T-helper 22 cell (primary cell): ENCODE results near the gene CASP14.
"Not testable (repeated sequence)": the region's sequence is repeated elsewhere in the genome, so short reads cannot be mapped to it uniquely, and the experiment has no call there.

Experiments
- DNase-seq: peaks from one replicate; pipeline ENCODE4 v3.0.0-alpha.2; 2020; ENCODE audit warnings: low read depth

The CASP14 gene

DNA sequence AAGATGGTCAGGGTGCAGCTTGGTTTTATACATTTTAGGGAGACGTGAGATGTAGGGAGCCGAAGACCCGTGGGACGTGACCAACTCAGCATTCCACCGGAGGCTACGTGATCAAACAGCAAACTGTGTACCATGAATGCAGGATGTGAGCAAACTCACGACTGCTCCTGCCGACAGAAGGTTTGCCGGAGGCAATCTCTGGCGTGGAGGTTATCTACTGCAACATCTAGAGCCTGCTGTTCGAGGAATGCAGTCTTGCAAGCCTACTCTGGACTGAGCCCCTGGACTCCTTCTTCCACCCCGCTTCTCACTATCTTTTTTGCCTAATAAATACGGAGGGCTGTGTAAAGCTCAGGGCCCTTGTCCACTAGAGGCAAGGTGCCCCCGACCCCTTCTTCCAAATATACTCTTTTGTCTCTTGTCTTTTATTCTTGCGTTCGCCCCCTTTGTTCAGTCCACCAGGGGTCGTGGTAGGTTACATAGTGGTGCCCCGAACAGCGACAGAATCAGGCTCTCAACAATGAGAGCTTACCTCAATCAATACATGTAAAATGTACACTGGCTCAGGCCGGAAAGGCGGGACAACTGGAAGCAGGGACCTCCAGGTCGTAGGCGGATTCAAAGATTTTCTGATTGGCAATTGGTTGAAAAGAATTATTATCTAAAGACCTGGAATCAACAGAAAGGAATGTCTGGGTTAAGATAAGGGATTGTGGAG is 23.8 kb downstream of the CASP14 start:
- no peak for DNase-seq

DNA sequence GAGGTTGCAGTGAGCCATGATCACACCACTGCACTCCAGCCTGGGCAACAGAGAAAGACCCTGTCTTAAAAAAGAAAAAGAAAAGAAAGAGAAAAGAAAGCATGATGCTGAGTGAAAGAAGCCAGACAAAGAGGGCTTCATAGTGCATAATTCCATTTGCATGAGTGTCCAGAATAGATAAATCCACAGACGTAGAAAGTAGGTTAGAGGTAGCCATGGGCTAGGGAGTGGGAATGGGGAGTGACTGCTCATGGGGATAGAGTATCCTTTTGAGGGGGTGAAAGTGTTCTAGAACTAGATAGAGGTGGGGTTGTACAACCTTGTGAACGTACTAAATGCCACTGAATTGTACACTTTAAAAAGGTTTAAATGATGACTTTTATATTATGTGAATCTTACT is 25.1 kb downstream of the CASP14 start:
- DNase-seq, result no peak

DNA sequence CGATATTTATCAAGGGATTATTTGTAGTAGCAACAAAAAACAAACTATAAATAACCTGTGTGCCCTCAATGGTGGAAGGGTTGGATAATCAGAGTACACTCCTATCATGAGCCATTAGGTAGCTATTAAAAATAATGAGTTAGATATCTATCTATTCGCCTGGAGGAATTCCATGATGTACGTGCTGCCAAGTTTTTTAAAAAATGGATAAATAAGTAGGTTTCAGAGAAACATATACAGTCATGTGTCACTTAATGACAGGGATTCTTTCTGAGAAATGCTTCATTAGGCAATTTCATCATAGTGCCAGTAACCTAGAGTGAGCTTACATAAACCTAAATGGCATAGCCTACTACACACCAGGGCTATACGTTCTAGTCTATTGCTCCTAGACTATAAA is 26.5 kb downstream of the CASP14 start:
- no peak for DNase-seq

DNA sequence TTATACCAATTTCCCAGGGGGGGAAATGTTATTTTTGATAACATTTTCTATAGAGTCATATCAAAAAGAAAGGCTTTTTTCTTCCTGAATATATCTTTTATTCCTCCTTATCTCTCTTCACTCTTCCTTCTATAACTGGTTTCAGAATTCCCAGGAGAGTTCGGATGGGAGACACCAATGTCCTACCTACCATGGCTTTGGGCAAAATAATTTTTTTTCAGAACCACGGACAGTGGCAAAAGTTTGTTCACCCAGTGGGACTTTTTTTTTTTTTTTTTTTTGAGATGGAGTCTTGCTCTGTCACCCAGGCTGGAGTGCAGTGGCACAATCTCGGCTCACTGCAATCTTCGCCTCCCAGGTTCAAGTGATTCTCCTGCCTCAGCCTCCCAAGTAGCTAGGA is 30.7 kb downstream of the CASP14 start:
- DNase-seq, result not testable (repeated sequence)

DNA sequence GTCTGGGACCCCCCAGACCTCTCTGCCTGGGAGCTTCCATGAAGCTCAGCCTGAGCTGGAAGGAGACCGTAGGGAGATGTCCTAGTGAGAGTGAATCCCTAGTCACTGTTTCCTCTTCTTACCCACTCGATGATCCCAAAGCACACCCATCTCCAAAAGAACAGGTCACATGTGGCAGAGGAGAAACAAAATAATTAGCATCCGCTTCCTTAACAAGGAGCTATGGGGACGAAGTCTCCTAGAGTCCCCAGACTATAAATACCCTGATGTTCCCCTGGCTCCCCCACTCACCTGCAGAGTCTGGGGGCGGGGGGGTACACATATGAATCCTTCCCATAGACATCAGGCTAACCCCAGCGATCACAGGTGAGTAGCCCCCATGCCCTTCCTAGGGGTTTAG is 32.6 kb downstream of the CASP14 start, which contains the start of gene OR1I1:
OR1I1 (plus strand) TSS at position 301 of the 400 bp plus-strand sequence. CDS start 4,855 bp downstream, outside the sequence.
- no peak for DNase-seq

DNA sequence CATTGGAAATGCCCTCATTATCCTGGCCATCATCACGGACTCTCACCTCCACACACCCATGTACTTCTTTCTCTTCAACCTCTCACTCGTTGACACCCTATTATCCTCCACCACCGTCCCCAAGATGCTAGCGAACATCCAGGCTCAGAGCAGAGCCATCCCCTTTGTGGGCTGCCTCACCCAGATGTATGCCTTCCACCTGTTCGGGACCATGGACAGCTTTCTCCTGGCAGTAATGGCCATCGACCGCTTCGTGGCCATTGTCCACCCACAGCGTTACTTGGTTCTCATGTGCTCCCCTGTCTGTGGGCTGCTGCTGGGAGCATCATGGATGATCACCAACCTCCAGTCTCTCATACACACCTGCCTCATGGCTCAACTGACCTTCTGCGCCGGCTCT is 37.9 kb downstream of the CASP14 start:
- DNase-seq, result no peak

DNA sequence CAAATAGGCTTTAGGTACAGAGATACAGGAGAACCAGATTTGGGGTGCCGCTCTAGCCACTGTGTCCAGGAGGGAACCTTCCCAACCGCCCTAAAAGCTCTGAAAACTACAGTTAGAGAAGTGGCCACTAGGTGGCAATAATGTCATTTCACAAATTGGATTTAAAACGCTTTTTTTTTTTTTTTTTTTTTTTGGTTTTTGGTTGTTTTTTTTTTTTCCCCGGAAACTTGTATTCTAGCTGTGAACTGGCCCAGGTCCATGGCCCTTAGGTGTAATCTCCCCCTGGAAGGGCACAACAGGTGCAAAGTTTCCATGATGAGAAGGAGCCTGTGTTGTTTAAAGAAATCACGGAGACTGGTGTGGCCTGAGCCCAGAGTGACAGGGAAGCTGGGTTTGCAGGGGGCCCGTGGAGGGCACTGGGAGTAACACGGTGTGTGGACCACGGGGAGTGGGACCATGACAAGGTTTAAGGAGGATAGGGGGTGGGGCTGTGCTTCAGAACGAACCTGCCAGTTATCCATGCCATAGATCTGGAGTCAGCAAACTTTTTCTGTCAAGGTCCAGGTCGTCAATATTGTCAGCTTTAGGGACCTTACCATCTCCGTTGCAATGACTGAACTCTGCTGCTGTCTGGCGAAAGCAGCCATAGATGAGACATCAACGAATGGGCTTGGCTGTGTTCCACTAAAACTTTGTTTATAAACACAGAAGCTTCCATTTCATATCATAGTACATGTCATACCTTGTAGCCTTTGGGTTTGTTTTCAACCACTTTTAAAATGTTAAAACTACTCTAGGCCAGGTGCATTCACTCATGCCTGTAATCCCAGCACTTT is 42.9 kb downstream of the CASP14 start:
- no peak for DNase-seq

DNA sequence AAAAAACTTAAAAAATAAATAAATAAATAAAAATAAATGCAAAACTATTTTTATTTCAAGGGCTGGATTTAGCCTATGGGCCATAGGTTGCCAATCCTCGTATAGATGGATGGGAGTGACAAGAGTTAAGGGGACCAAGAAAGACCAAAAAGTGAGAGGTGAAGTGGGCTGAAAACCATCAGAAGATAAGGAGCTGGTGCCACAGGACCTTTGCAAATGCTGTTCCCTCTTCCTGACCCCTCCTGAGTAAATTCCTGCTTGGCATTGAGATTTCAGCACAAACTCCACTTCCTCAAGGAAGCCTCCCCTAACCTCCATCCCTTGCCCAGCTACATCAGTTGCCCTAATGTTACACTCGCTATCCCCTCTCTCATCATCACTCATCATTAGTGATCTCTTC is 43.7 kb downstream of the CASP14 start:
- no peak for DNase-seq

DNA sequence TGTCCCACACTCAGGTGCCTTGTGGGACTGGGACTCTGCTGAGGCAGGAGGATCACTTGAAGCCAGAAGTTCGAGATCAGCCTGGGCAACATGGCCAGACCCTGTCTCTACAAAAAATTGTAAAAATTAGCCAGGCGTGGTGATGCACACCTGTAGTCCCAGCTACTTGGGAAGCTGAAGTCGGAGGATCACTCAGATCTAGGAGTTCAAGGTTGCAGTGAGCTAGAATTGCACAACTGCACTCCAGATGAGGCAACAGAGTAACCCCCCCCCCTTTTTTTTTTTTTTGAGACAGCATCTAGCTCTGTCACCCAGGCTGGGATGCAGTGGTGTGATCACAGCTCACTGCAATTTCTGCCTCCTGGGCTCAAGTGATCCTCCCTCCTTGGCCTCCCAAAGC is 46.9 kb downstream of the CASP14 start:
- no peak for DNase-seq

DNA sequence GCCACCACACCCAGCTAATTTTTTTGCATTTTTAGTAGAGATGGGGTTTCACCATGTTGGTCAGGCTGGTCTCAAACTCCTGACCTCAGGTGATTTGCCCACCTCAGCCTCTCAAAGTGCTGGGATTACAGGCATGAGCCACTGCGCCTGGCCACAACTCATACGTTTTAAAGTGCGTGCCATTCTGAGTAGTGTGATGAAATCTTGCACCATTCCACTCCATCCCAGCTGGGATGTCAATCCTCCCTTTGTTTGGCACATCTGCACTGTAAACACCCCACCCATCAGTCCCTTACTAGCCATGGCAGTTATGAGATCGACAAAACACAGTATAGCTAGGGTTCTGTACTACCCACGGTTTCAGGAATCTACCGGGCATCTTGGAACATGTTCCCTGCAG is 48.7 kb downstream of the CASP14 start:
- DNase-seq, result not testable (repeated sequence)

DNA sequence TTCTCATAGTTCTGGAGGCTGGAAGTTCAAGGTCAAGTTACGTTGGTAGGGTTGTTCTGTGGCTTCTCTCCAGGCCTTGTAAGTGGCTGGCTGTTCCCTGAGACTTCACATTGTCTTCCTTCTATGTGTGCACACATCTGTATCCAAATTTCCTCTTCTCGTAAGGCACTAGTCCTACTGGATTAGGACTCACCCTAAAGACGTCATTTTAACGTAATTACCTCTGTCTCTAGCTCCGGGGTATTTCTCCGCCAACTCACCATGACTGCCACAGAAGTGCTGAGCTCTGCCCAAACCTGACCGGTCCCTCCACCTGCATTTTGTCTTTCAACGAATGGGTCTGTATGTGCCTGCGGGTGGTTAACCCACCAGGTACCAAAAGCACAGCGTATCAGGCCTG is 49.2 kb downstream of the CASP14 start:
- DNase-seq, result no peak

DNA sequence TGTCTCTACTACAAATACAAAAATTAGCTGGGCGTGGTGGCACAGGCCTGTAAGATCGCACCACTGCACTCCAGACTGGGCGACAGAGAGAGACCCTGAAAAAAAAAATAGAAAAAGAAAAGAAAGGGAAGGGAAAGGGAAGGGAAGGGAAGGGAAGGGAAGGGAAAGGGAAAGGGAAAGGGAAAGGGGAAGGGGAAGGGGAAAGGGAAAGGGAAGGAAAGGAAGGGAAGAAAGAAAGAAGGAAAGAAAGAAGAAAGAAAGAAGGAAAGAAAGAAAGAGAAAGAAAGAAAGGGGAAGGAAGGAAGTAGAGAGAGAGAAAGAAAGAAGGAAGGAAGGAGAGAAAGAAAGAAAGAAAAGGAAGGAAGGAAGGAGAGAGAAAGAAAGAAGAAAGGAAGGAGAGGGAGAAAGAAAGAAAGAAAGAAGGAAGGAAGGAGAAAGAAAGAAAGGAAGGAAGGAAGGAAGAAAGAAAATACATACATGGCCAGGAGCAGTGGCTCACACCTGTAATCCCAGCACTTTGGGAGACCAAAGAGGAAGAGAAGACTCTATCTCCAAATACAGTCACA is 49.8 kb downstream of the CASP14 start:
- no peak for DNase-seq

DNA sequence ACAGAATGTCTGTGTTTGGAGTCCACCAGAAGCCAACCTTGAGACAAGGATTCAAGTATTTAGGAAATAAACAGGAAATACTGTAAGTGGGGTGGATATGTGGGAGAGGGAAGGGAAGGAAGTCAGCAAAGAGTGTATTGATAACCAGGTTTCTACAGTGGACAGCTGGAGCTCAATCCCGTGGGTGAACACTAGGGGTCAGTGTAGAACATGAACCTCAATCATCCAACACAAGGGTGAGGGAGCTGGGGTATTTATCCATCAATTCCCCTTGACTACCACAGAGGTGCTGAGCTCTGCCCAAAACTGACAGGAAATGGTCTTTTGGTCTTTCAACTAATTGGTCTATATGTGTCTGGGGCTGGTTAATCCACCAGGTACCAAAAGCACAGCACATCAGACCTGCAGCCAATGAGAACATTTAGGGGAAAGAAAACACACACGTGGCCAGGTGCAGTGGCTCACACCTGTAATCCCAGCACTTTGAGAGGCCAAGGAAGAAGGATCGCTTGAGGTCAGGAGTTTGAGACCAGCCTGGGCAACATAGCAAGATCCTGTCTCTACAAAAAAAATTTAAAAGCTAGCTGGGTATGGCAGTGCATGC is 52.3 kb downstream of the CASP14 start:
- no peak for DNase-seq

DNA sequence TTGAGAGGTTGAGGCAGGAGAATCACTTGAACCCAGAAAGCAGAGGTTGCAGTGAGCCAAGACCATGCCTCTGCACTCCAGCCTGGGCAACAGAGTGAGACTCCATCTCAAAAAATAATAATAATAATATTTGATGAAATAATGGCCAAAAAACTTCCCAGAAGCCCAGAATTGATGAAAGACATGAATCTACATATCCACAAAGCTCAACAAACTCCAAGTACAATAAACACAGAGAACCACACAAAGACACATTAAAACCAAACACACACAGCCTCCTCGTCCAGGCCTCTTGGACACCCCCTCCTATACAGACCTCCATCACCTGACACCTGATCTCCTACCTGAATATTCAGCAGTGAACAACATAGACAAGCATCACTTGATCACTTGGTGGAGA is 54.7 kb downstream of the CASP14 start:
- DNase-seq, result no peak

DNA sequence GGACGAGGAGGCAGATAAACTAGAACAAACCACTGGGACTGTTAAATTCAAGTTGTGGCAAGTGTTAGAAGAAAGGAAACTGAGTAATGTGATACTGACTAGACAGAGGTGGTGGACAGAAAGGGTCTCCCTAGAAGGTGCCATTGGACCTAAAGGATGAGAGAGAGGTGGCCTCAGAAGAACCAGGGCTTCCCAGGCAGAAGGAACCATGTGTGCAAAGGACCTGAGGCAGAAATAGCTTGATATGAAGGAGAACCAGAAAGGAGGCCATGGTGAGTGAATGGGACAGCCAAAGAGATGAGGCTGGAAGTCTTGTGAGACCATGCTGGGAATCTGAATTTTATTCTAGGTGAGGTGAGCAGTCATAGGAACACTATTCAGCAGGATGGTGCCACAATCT is 55.1 kb downstream of the CASP14 start:
- DNase-seq, result no peak

DNA sequence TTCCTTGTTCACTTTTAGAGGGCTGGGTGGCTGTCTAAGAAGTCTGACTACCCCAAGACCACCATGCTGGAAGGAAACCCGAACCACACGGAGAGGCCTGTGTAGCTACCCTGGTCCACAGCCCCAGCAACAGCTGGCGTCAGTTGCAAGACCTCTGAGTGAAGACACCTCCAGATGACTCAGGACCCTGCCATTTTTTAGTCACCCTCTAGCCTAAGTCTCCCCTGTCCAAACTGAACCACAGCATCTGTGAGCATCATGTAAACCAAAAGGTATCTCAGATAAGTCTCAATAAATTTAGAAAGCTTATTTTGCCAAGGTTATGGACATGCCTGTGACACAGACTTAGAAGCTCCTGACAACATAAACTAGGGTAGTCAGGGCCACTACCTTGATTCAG is 55.8 kb downstream of the CASP14 start:
- no peak for DNase-seq

DNA sequence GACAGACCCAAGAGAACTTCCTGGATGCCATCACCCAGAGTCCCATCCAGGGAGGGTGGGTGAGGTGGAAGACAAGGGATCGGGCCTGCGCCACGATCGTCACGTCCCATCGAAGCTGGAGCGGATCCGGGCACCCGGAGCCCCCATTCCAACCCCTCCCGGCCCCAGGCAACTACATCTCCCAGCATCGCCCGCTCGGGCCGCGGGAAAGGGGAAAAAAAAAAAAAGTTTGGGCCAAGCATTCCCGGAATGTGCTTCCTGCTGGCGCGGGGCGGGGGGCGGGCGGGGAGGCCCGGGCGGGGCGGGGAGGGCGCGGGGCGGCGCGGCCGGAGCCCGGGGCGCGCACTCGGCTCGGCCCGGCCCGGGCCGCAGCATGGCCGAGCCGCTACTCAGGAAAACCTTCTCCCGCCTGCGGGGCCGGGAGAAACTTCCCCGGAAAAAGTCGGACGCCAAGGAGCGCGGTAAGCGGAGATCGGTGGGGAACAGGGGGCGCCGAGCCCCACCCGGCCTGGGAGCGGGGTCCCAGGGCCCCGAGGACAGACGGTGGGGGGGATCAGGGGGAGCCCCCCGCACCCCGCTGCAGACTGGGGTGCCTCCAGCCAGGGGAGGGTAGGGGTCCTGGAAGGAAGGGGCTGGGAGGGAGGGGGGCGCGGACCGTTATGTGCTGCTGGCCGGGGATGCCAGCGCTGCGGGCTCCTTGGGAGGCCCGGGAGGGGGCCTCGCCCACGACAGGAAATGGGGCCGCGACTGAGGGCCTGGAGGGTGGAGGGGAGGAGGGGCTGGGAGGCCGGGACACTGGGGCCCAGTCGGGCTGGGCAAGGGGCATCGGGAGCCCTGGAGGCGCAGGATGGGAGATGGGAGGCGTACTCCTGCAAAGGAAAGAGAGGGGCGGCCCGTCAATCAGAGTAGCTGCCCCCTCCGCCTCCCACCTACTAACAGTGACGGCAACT is 58.1 kb downstream of the CASP14 start, which contains the start of gene SYDE1:
SYDE1 (plus strand) TSS at position 341 of the 950 bp plus-strand sequence; CDS start at position 374, 33 bp downstream.
- no peak for DNase-seq
